Peyer's patch (tissue), 4 donors: ENCODE measurements around the gene UNCX. TPM values are rescaled to one million over a fixed set of nuclear protein-coding genes. Genes with fewer than 3 reads are reported as not detected.

ENCODE experiments used
- DNase-seq, 3 donors: peaks; one replicate each; pipeline ENCODE4 v3.0.0-alpha.2; 2017 to 2019
- H3K27ac ChIP-seq, 4 donors: fragments of 200-600 bp; sonication (generic); one replicate each; pipeline ENCODE4 v1.5.1; 2016 to 2019
- H3K27me3 ChIP-seq, 2 donors: fragments of 200-600 bp; sonication (generic); one replicate each; pipeline ENCODE4 v1.5.1; 2019
- H3K36me3 ChIP-seq, 3 donors: fragments of 200-600 bp; sonication (generic); one replicate each; pipeline ENCODE4 v1.5.1; 2016 to 2019
- H3K4me1 ChIP-seq, 4 donors: fragments of 200-600 bp; sonication (generic); one replicate each; pipeline ENCODE4 v1.5.1; 2016 to 2019
- H3K4me3 ChIP-seq, 4 donors: fragments of 200-600 bp; sonication (generic); 1 replicate in 3 of 4; 2 replicates in 1 of 4; pipeline ENCODE4 v1.5.1; 2016 to 2019; ENCODE audit warnings: mild to moderate bottlenecking in 1 of 4
- H3K9me3 ChIP-seq, 4 donors: fragments of 200-600 bp; sonication (generic); one replicate each; pipeline ENCODE4 v1.5.1; 2016 to 2019; ENCODE audit warnings: mild to moderate bottlenecking in 1 of 4
- CTCF ChIP-seq, 6 experiments: fragments of 450-650 bp in 4 of 6; fragments of 200-600 bp in 2 of 6; sonication (generic) in 1 of 6; IDR thresholded peaks; one replicate each; pipeline ENCODE4 v1.5.1; 2017 to 2019; ENCODE audit warnings: antibody characterized with exemption in 6 of 6, mild to moderate bottlenecking in 3 of 6, moderate library complexity in 1 of 6
- POLR2A ChIP-seq, 2 donors: fragments of 450-650 bp; IDR thresholded peaks; one replicate each; pipeline ENCODE4 v1.5.1; 2017; ENCODE audit warnings: antibody characterized with exemption in 2 of 2, mild to moderate bottlenecking in 2 of 2, moderate library complexity in 2 of 2
- total RNA-seq, 4 donors: library from RNA; depleted of rRNA; stranded (reverse); fragments of >200 nt; gene quantifications; one replicate each; pipeline ENCODE4 v1.1.0, GENCODE V29; 2016

The UNCX gene
- total RNA-seq, 4 donors from 2014 or later, result not detected

- Histone ChIP-seq H3K9me3 (no peaks in the 10 kb centered on the region), H3K4me1 (no peaks in the 10 kb centered on the region), H3K27ac (no peak overlapping the region), H3K4me3 (no peak overlapping the region), H3K36me3 (no peaks in the 10 kb centered on the region), H3K27me3 (no peaks in the 10 kb centered on the region)
- DNase-seq, result no peak
- TF ChIP-seq CTCF (IDR thresholded peaks at IDR 0.05) (no peak), POLR2A (IDR thresholded peaks at IDR 0.05) (no peak)
These were observed 34.6 kb downstream of the UNCX start for GRCh38 chr7:1267016-1267900.

GRCh38 chr7:1268076-1268815 is 35.6 kb downstream of the UNCX start:
- Histone ChIP-seq H3K27me3 (no peaks in the 10 kb centered on the region), H3K36me3 (no peaks in the 10 kb centered on the region), H3K27ac (no peak overlapping the region), H3K9me3 (no peaks in the 10 kb centered on the region), H3K4me1 (no peaks in the 10 kb centered on the region), H3K4me3 (no peak overlapping the region)
- DNase-seq, result no peak
- no peak for TF ChIP-seq CTCF (IDR thresholded peaks at IDR 0.05)

- no peaks in the 10 kb centered on the region for H3K36me3 ChIP-seq
- no peak for DNase-seq
- no peak for TF ChIP-seq CTCF (IDR thresholded peaks at IDR 0.05)
- TF ChIP-seq POLR2A (IDR thresholded peaks at IDR 0.05), result no peak
These were observed 36.2 kb downstream of the UNCX start for GRCh38 chr7:1268866-1269265.

DNA sequence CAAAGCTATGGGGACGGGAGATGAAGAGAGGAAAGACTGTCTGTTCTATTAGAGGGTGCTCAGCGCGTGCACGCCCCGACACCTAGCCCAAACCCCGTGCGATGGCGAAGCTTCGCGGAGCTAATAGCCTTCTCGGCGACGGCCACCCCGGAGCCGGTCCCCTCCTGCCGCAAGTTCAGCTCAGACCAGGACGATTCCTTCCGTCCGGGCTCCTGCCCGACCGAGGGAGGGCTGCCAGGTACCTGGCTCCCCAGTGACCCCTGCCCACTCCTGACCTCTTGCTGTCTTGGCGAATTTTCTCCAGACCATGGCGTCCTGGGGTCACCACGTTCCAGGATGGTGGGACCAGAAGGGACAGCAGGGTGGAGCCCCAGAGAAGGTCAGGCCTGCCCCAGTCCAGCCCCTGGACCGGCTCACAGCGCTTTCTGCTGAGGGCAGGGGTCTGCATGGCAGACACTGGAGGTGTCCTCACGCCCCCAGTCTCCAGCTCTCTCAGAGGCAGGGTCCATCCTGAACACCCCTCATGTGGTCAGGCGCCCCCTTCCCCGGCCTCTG is 36.7 kb downstream of the UNCX start:
- Histone ChIP-seq H3K4me1 (no peaks in the 10 kb centered on the region), H3K9me3 (no peaks in the 10 kb centered on the region), H3K27me3 (no peaks in the 10 kb centered on the region), H3K4me3 (no peak overlapping the region), H3K36me3 (no peaks in the 10 kb centered on the region), H3K27ac (no peak overlapping the region)
- TF ChIP-seq CTCF (IDR thresholded peaks at IDR 0.05), result no peak
- no peak for TF ChIP-seq POLR2A (IDR thresholded peaks at IDR 0.05)
- DNase-seq, result no peak

More at GRCh38 chr7:1268866-1269265, 36.2 kb downstream of the UNCX start:
- H3K27me3 ChIP-seq, result no peaks in the 10 kb centered on the region
- H3K27ac ChIP-seq, result no peak overlapping the region
- H3K4me1 ChIP-seq, result no peaks in the 10 kb centered on the region
- H3K4me3 ChIP-seq, result no peak overlapping the region
- no peaks in the 10 kb centered on the region for H3K9me3 ChIP-seq

GRCh38 chr7:1270181-1270580 is 37.5 kb downstream of the UNCX start:
- DNase-seq, result no peak
- Histone ChIP-seq H3K4me1 (no peaks in the 10 kb centered on the region), H3K27me3 (no peaks in the 10 kb centered on the region), H3K27ac (no peak overlapping the region), H3K36me3 (no peaks in the 10 kb centered on the region), H3K4me3 (no peak overlapping the region), H3K9me3 (no peaks in the 10 kb centered on the region)
- no peak for TF ChIP-seq POLR2A (IDR thresholded peaks at IDR 0.05)
- TF ChIP-seq CTCF (IDR thresholded peaks at IDR 0.05), result no peak
